Endometrium (tissue), 2 donors: Measurements from ENCODE around the gene KRTAP22-1.

Source experiments
- FAIRE-seq: peaks from 2 replicates; lab custom pipeline; 2012; peaks lifted over from hg19 to GRCh38; lab: Jason Lieb, UNC
- donor health status: control.
- donor health status: control.

KRTAP22-1 gene

GRCh38 chr21:30600787-30601186, at the start of gene KRTAP22-1:
Gene KRTAP22-1 (plus strand): TSS chr21:30601087.
- no peak for FAIRE-seq

- no peak for FAIRE-seq
Observed at GRCh38 chr21:30552782-30553181, 48.1 kb upstream of the KRTAP22-1 start.

GRCh38 chr21:30555095-30555494, 45.8 kb upstream of the KRTAP22-1 start:
- FAIRE-seq, result no peak

- FAIRE-seq, result no peak
Observed at GRCh38 chr21:30561264-30561895, 39.5 kb upstream of the KRTAP22-1 start, which contains the start of gene KRTAP19-7. Gene KRTAP19-7 (minus strand): TSS chr21:30561314. CDS start chr21:30561289, 25 bp downstream.

- FAIRE-seq, result no peak
Observed at GRCh38 chr21:30561957-30562356, 38.9 kb upstream of the KRTAP22-1 start.

- FAIRE-seq, result no peak
Observed at GRCh38 chr21:30563072-30563471, 37.8 kb upstream of the KRTAP22-1 start.

GRCh38 chr21:30563630-30564029, 37.3 kb upstream of the KRTAP22-1 start:
- no peak for FAIRE-seq

- FAIRE-seq, result no peak
Observed at GRCh38 chr21:30567617-30568016, 33.3 kb upstream of the KRTAP22-1 start.

- no peak for FAIRE-seq
Observed at GRCh38 chr21:30577766-30578165, 23.1 kb upstream of the KRTAP22-1 start.

- no peak for FAIRE-seq
Observed at GRCh38 chr21:30579346-30579745, 21.5 kb upstream of the KRTAP22-1 start.

GRCh38 chr21:30580132-30580531, 20.8 kb upstream of the KRTAP22-1 start:
- no peak for FAIRE-seq

GRCh38 chr21:30582870-30583269, 18.0 kb upstream of the KRTAP22-1 start:
- FAIRE-seq, result no peak

GRCh38 chr21:30590297-30590696, 10.6 kb upstream of the KRTAP22-1 start, which contains the start of gene KRTAP22-2:
Gene KRTAP22-2 (minus strand): TSS chr21:30590397.
- no peak for FAIRE-seq

- FAIRE-seq, result no peak
Observed at GRCh38 chr21:30592140-30592539, 8.7 kb upstream of the KRTAP22-1 start, which contains the start of gene KRTAP6-3. Gene KRTAP6-3 (plus strand): TSS chr21:30592440. CDS start chr21:30592446, 6 bp downstream.

- no peak for FAIRE-seq
Observed at GRCh38 chr21:30598802-30599201, 2.1 kb upstream of the KRTAP22-1 start, which contains the start of gene KRTAP6-2. Gene KRTAP6-2 (minus strand): TSS chr21:30598902. CDS start chr21:30598874, 28 bp downstream.

- no peak for FAIRE-seq
Observed at GRCh38 chr21:30605968-30606367, 5.1 kb downstream of the KRTAP22-1 start.

GRCh38 chr21:30612132-30612531, 11.2 kb downstream of the KRTAP22-1 start:
- no peak for FAIRE-seq

GRCh38 chr21:30613836-30614235, 12.9 kb downstream of the KRTAP22-1 start, which contains the start of gene KRTAP6-1:
Gene KRTAP6-1 (minus strand): TSS chr21:30613930. CDS start chr21:30613904, 26 bp downstream.
- FAIRE-seq, result no peak

- FAIRE-seq, result no peak
Observed at GRCh38 chr21:30615199-30615598, 14.3 kb downstream of the KRTAP22-1 start.

- no peak for FAIRE-seq
Observed at GRCh38 chr21:30616125-30616524, 15.2 kb downstream of the KRTAP22-1 start, which contains the start of gene KRTAP20-1. Gene KRTAP20-1 (plus strand): TSS chr21:30616425. CDS start chr21:30616455, 30 bp downstream.

- FAIRE-seq, result no peak
Observed at GRCh38 chr21:30620080-30620479, 19.2 kb downstream of the KRTAP22-1 start.

- FAIRE-seq, result no peak
Observed at GRCh38 chr21:30620522-30620921, 19.6 kb downstream of the KRTAP22-1 start, which contains the start of gene KRTAP20-4. Gene KRTAP20-4 (plus strand): TSS chr21:30620627.

GRCh38 chr21:30623362-30623761, 22.5 kb downstream of the KRTAP22-1 start:
- no peak for FAIRE-seq
